ENCODE data around the gene TAOK1.

- no peak for TF ChIP-seq AR (CRISPR knock-in tag; IDR thresholded peaks at IDR 0.05)
- TF ChIP-seq USF2 (CRISPR knock-in tag; IDR thresholded peaks at IDR 0.05), result no peak; the same call in 1 of the 2 replicates
- no peak for TF ChIP-seq CTCF (IDR thresholded peaks at IDR 0.05)
- TF ChIP-seq NFYB (CRISPR knock-in tag; conservative IDR thresholded peaks at IDR 0.05; ENCODE audit: low read depth), result no peak; the same call in 1 of the 2 replicates
Observed at GRCh38 chr17:29593591-29594518, 203.7 kb downstream of the TAOK1 start.
